ENCODE data around the gene PCGF3.

PCGF3 gene

GRCh38 chr4:794900-795725, 89.5 kb downstream of the PCGF3 start:
- DNase-seq (ENCODE audit: low read depth): no peak
- in situ Hi-C loops (cut with HindIII; ENCODE audit: low sequenced_read_pairs): loop anchor here (5.0 kb wide), 1 partner anchor 52 kb away; no protein-coding TSS in a partner anchor
- TF ChIP-seq CTCF (IDR thresholded peaks at IDR 0.05; ENCODE audit: low read depth, low read length, missing control alignments): no peak
- no peak overlapping the region for H3K4me3 ChIP-seq (ENCODE audit: low read depth, low read length)

GRCh38 chr4:795726-796119, 90.1 kb downstream of the PCGF3 start:
- in situ Hi-C loops (cut with HindIII; ENCODE audit: low sequenced_read_pairs): loop anchor here (5.0 kb wide), 1 partner anchor 52 kb away; no protein-coding TSS in a partner anchor
- TF ChIP-seq CTCF (IDR thresholded peaks at IDR 0.05; ENCODE audit: low read depth, low read length, missing control alignments): no peak
- no peak for DNase-seq (ENCODE audit: low read depth)
- H3K4me3 ChIP-seq (ENCODE audit: low read depth, low read length): no peak overlapping the region

GRCh38 chr4:796206-796605, 90.6 kb downstream of the PCGF3 start:
- TF ChIP-seq CTCF (IDR thresholded peaks at IDR 0.05; ENCODE audit: low read depth, low read length, missing control alignments): no peak
- no peak for DNase-seq (ENCODE audit: low read depth)
- no peak overlapping the region for H3K4me3 ChIP-seq (ENCODE audit: low read depth, low read length)
- in situ Hi-C loops (cut with HindIII; ENCODE audit: low sequenced_read_pairs): loop anchor here (5.0 kb wide), 1 partner anchor 51 kb away; no protein-coding TSS in a partner anchor

- no peak for TF ChIP-seq CTCF (IDR thresholded peaks at IDR 0.05; ENCODE audit: low read depth, low read length, missing control alignments)
- no peak for DNase-seq (ENCODE audit: low read depth)
- H3K4me3 ChIP-seq (ENCODE audit: low read depth, low read length): no peak overlapping the region
- in situ Hi-C loops (cut with HindIII; ENCODE audit: low sequenced_read_pairs): loop anchor here (5.0 kb wide), 1 partner anchor 50 kb away; no protein-coding TSS in a partner anchor
Observed at GRCh38 chr4:797066-797465, 91.4 kb downstream of the PCGF3 start.

GRCh38 chr4:801436-802124, 95.9 kb downstream of the PCGF3 start:
- DNase-seq (ENCODE audit: low read depth): no peak
- no peak for TF ChIP-seq CTCF (IDR thresholded peaks at IDR 0.05; ENCODE audit: low read depth, low read length, missing control alignments)
- no peak overlapping the region for H3K4me3 ChIP-seq (ENCODE audit: low read depth, low read length)
- in situ Hi-C loops (cut with HindIII; ENCODE audit: low sequenced_read_pairs): no loop called here

- TF ChIP-seq CTCF (IDR thresholded peaks at IDR 0.05; ENCODE audit: low read depth, low read length, missing control alignments): no peak
- no peak overlapping the region for H3K4me3 ChIP-seq (ENCODE audit: low read depth, low read length)
- in situ Hi-C loops (cut with HindIII; ENCODE audit: low sequenced_read_pairs): no loop called here
- DNase-seq (ENCODE audit: low read depth): no peak
Observed at GRCh38 chr4:803884-804283, 98.3 kb downstream of the PCGF3 start.

Measured in astrocyte of the cerebellum (primary cell).